B cell (primary cell): ENCODE results near the gene LRRC7.

Experiments
- EZH2 ChIP-seq: IDR thresholded peaks from 2 replicates; pipeline ENCODE4 v1.6.1; 2012; ENCODE audit warnings: borderline replicate concordance, low read depth, mild to moderate bottlenecking, moderate library complexity, low read length; ENCODE audit not compliant: insufficient read depth, poor library complexity, severe bottlenecking
- TF ChIP-seq, protein P1 (sequence below): fragments of 200-600 bp; IDR thresholded peaks from one replicate; pipeline ENCODE4 v1.8.0; 2022; ENCODE audit warnings: antibody characterized with exemption, mild to moderate bottlenecking

DNA sequence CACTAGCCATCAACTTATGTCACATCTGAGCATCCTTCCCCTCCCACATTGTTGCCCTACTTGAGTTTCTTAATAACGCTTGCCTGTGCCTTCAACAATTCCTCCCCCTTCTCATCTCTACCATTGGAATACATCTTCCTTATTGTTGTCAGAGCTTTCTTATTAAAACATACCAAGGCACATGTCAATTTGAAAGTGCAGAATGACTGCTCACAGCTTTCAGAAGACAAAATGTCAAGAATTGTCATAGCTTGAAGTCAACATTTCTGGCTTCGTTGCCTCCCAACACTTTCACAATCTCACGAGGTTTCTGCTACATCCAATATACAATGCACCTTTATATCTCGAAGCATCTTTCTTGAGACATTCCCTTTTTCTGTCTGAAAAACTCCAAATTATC, 279.9 kb downstream of the LRRC7 start:
- TF ChIP-seq, protein P1, sequence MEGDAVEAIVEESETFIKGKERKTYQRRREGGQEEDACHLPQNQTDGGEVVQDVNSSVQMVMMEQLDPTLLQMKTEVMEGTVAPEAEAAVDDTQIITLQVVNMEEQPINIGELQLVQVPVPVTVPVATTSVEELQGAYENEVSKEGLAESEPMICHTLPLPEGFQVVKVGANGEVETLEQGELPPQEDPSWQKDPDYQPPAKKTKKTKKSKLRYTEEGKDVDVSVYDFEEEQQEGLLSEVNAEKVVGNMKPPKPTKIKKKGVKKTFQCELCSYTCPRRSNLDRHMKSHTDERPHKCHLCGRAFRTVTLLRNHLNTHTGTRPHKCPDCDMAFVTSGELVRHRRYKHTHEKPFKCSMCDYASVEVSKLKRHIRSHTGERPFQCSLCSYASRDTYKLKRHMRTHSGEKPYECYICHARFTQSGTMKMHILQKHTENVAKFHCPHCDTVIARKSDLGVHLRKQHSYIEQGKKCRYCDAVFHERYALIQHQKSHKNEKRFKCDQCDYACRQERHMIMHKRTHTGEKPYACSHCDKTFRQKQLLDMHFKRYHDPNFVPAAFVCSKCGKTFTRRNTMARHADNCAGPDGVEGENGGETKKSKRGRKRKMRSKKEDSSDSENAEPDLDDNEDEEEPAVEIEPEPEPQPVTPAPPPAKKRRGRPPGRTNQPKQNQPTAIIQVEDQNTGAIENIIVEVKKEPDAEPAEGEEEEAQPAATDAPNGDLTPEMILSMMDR: no peak
- TF ChIP-seq EZH2: no peak
